GM23248 (cell line): ENCODE results near the gene IGFL3.

Experiments
- EZH2 ChIP-seq: fragments of 200-600 bp; sonication (generic); IDR thresholded peaks from 2 replicates; pipeline ENCODE4 v1.6.1; 2018; ENCODE audit warnings: antibody characterized with exemption, mild to moderate bottlenecking; ENCODE audit not compliant: insufficient read depth, poor library complexity, severe bottlenecking
- EZH2phosphoT487 ChIP-seq: fragments of 200-600 bp; sonication (generic); IDR thresholded peaks from 2 replicates; pipeline ENCODE4 v1.6.1; 2018; ENCODE audit warnings: antibody characterized with exemption, moderate library complexity, mild to moderate bottlenecking, low read depth; ENCODE audit not compliant: insufficient read depth

DNA sequence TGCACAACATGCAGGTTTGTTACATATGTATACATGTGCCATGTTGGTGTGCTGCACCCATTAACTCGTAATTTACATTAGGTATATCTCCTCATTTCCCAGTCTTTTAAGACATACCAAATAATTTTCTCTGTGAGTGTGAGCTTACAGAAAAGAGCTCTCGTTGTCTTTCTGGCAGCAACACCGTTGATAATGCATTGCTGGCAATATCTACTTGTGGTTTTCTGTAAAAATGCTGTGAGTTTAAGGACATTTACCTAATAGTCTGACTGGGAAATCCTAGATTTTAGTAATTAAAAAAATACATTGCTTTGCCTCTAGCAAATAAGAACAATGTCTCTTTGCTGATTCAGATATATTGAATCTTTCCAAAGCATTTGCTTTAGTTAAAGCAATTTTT, 8.4 kb downstream of the IGFL3 start:
- no peak for TF ChIP-seq EZH2
- TF ChIP-seq EZH2phosphoT487: no peak
